T-helper 2 cell treated with Interferon-gamma antibody and Interleukin-4, amounts not matched to agents 5 μg/mL and 100 μg/mL, for 36 hours (primary cell): ENCODE results near the gene SREK1IP1.
A peak's percentile ranks its signal among the peaks of the same experiment; 100 is the strongest.

Source experiments
- DNase-seq: peaks from one replicate; pipeline ENCODE4 v3.0.0; 2021; ENCODE audit warnings: low spot score
- H3K27ac Mint-ChIP-seq: one replicate; pipeline ENCODE4 v1.8.0; 2021; ENCODE audit warnings: mild to moderate bottlenecking, mixed read lengths
- H3K27me3 Mint-ChIP-seq: one replicate; pipeline ENCODE4 v1.8.0; 2021; ENCODE audit warnings: low read depth, mixed read lengths
- H3K36me3 Mint-ChIP-seq: one replicate; pipeline ENCODE4 v1.8.0; 2021; ENCODE audit warnings: low read depth, mixed read lengths
- H3K4me1 Mint-ChIP-seq: one replicate; pipeline ENCODE4 v1.8.0; 2021; ENCODE audit warnings: low read depth, mixed read lengths
- H3K4me3 Mint-ChIP-seq: one replicate; pipeline ENCODE4 v1.8.0; 2022; ENCODE audit warnings: mild to moderate bottlenecking, moderate library complexity, mixed read lengths
- H3K9me3 Mint-ChIP-seq: one replicate; pipeline ENCODE4 v1.8.0; 2021; ENCODE audit warnings: mixed read lengths

Gene SREK1IP1

DNA sequence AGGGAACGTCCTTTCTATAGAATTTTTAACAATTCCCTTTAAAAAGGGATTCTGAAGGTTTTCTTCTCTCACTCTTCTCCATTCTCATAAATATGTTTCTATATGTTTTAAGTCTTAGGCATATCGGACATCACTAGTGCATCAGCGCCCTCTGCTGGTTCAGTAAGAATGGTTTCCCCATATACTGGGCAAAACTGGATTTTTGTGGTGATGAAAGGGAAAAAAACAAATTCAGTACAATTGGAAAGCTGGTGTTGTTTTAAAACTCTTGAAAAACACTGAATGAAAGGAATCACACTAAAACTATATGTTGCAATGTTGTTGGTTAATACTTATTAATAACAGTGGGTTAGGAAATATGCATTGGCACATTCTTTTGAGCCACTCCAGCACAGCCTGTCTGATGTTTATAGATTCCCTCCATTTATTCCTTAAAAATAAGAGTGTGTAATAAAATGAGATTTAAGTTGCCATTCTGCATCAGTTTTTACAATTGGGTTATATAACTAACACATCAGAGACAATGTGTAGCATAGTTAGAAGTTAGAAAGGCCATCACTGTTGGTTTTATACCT, 16.0 kb upstream of the SREK1IP1 start:
- peaks cover 8% of the 10 kb centered on the region for H3K36me3 Mint-ChIP-seq
- H3K9me3 Mint-ChIP-seq, result no peaks in the 10 kb centered on the region
- H3K27me3 Mint-ChIP-seq, result no peaks in the 10 kb centered on the region
- H3K4me1 Mint-ChIP-seq, result peaks cover 6% of the 10 kb centered on the region
- no peak overlapping the region for H3K27ac Mint-ChIP-seq
- H3K4me3 Mint-ChIP-seq, result no peak overlapping the region
- DNase-seq, result peak; percentile 49

DNA sequence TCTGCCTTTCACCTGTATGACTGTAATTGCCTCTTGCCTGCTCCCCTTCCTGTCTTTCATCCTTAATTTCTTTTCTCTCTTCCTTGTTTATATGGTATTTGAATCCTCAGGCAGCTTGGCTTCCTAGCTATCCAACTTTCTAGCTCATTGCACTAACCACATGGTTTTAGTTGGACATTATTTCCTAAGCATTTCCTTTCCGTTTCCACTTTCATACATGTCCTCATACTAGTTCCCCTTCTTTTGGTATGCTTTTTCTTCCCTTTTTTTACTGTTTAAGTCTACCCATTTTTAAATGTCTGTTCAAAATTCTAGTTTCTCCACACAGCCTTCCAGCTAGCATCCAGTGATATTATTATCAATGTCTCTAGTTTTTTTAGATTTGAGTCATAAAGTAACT, 6.8 kb upstream of the SREK1IP1 start:
- H3K9me3 Mint-ChIP-seq, result no peaks in the 10 kb centered on the region
- H3K36me3 Mint-ChIP-seq, result peaks cover 8% of the 10 kb centered on the region
- no peaks in the 10 kb centered on the region for H3K27me3 Mint-ChIP-seq
- peaks cover 16% of the 10 kb centered on the region for H3K4me1 Mint-ChIP-seq
- H3K27ac Mint-ChIP-seq, result no peak overlapping the region
- no peak overlapping the region for H3K4me3 Mint-ChIP-seq
- no peak for DNase-seq

DNA sequence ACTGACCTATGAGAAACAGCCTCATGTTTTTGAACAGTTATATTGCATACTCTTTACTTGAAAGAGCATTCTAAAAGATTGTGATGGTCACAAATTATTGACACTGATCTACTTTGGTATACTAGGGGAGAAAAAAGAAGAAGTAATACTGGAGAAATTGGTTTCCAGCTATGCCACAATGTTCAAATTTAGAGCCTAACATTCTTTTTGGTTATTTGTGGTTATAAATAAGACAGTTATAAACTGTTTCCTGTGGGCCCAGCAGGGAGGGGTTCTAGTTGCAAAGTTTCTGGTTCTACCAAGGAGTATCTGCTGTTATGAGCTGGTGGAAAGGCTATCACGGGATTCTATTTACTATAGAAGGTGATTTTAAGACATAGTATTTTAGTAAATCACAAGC, 5.0 kb upstream of the SREK1IP1 start:
- no peaks in the 10 kb centered on the region for H3K27me3 Mint-ChIP-seq
- DNase-seq, result no peak
- peaks cover 9% of the 10 kb centered on the region for H3K36me3 Mint-ChIP-seq
- H3K9me3 Mint-ChIP-seq, result no peaks in the 10 kb centered on the region
- H3K4me1 Mint-ChIP-seq, result peaks cover 24% of the 10 kb centered on the region
- H3K27ac Mint-ChIP-seq, result no peak overlapping the region
- H3K4me3 Mint-ChIP-seq, result no peak overlapping the region

DNA sequence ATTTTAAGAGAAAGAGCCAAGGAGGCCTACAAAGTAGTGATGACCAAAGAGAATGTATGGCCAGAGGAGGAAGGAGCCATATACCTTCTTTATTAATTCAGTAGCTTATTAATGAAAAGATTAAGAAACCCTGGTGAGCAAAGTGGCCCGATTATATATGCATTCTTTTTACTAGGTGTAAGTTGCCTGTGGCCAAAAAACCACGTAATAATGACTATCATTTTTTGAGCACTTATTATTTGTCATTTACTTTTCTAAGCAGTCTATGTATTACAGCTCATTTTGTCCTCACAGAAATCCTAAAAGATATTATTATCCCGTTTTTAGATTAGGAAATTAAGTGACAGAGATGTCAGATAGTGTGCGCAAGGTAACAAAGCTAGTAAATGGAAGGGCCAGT, 3.2 kb upstream of the SREK1IP1 start:
- peaks cover 9% of the 10 kb centered on the region for H3K36me3 Mint-ChIP-seq
- DNase-seq, result no peak
- H3K4me1 Mint-ChIP-seq, result peaks cover 30% of the 10 kb centered on the region
- no peaks in the 10 kb centered on the region for H3K9me3 Mint-ChIP-seq
- no peak overlapping the region for H3K27ac Mint-ChIP-seq
- no peak overlapping the region for H3K4me3 Mint-ChIP-seq
- no peaks in the 10 kb centered on the region for H3K27me3 Mint-ChIP-seq

DNA sequence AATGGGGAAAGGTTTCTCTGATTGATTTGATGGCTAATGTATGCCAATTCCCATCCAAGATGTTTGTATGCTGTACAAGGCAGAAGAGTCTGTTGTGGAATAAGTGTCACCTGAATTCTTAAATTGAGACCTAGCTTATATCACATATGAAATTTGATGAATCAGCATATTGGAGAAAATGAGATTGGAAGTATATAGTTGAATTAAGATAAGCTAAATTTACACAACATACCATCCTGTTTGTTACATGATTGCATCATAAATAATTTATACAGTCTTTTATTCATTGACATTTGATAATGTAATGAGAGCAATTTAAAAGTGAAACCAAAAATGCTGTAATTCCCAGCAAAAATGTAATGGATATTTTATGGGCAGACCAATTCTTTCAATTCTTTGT, 1.4 kb upstream of the SREK1IP1 start:
- Mint-ChIP-seq H3K4me3 (peak overlapping the region; percentile 99), H3K36me3 (peaks cover 6% of the 10 kb centered on the region)

DNA sequence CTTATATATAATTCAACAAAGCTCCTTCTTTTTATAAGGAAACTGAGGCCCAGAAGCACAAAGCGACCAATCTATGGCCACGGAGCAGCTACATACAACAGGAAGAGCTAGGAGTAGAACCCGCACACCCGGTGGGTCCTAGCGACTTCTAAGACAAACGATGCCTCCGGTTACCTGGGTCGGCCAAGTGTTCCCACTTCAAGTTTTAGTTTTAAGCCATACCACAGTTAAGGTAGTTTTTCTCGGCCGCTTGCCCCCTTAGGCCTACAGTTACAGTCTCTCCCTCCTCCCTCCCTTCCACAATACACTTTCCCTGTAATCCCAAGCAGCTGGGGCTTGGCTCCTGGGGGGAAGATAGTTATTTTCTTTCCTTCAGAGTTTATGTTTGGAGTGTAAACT, 533 bp downstream of the SREK1IP1 start:
- Mint-ChIP-seq H3K9me3 (no peaks in the 10 kb centered on the region), H3K4me3 (peak overlapping the region; percentile 99), H3K4me1 (peaks cover 34% of the 10 kb centered on the region), H3K36me3 (peaks cover 12% of the 10 kb centered on the region), H3K27me3 (no peaks in the 10 kb centered on the region), H3K27ac (peak overlapping the region; percentile 97)
- DNase-seq, result peak; percentile 9

More for the DNA sequence above, 1.4 kb upstream of the SREK1IP1 start:
- H3K4me1 Mint-ChIP-seq, result peaks cover 37% of the 10 kb centered on the region
- no peaks in the 10 kb centered on the region for H3K27me3 Mint-ChIP-seq
- H3K27ac Mint-ChIP-seq, result no peak overlapping the region
- no peaks in the 10 kb centered on the region for H3K9me3 Mint-ChIP-seq
- DNase-seq, result no peak

DNA sequence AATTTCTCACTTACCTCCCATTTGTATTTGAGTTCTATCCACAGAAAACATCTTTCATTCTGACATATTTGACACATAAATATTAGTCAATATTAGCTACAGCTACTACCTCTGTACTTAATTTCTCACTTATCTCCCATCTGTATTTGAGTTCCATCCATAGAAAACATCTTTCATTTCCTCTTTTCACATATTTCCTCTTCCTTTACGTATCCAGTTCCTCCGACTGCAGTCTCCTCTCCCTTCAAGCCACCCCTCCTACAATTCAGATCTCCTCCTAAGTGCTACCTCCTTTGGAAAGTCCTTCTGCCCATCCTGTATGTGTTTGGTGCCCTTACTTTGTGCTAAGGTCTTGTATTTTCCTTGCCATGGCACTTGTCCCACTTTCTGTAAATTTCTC, 1.6 kb downstream of the SREK1IP1 start:
- peaks cover 33% of the 10 kb centered on the region for H3K4me1 Mint-ChIP-seq
- H3K27me3 Mint-ChIP-seq, result no peaks in the 10 kb centered on the region
- H3K9me3 Mint-ChIP-seq, result no peaks in the 10 kb centered on the region
- peak overlapping the region; percentile 13 for H3K27ac Mint-ChIP-seq
- peak overlapping the region; percentile 99 for H3K4me3 Mint-ChIP-seq
- no peak for DNase-seq
- peaks cover 12% of the 10 kb centered on the region for H3K36me3 Mint-ChIP-seq

DNA sequence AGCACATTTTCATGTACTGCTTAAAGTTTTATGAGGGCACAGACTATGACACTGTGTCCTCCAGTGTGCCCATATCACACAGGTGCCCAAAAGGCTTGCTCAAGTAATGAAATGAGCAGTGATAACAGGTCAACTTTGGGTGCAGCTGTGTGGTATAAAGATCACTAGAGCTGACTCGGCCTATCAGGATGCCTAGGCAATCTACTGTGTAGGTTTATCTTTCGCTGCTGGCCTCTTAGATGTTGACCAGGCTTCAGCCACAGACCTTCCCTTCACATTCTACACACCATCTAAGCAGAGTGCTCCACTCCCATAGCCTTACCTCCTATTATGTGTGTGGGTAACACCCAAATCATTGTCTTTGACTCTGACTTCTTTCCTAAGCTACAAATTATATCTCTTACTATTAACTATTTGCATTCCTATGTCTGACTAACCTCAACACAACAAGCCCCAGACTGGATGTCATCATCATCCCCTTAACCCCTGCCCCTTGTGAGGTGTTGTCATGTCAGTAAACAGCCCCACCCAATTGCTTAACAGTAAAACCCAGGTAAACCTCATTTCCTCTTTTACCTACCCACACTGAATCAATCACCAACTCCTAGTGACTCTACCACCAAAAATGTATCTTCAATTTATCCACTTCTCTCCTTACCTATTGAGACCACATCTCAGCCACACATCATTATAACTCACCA, 2.5 kb downstream of the SREK1IP1 start:
- no peaks in the 10 kb centered on the region for H3K9me3 Mint-ChIP-seq
- H3K27me3 Mint-ChIP-seq, result no peaks in the 10 kb centered on the region
- H3K4me1 Mint-ChIP-seq, result peaks cover 32% of the 10 kb centered on the region
- no peak for DNase-seq
- H3K4me3 Mint-ChIP-seq, result peak overlapping the region; percentile 21
- H3K36me3 Mint-ChIP-seq, result peaks cover 13% of the 10 kb centered on the region
- peak overlapping the region; percentile 55 for H3K27ac Mint-ChIP-seq

DNA sequence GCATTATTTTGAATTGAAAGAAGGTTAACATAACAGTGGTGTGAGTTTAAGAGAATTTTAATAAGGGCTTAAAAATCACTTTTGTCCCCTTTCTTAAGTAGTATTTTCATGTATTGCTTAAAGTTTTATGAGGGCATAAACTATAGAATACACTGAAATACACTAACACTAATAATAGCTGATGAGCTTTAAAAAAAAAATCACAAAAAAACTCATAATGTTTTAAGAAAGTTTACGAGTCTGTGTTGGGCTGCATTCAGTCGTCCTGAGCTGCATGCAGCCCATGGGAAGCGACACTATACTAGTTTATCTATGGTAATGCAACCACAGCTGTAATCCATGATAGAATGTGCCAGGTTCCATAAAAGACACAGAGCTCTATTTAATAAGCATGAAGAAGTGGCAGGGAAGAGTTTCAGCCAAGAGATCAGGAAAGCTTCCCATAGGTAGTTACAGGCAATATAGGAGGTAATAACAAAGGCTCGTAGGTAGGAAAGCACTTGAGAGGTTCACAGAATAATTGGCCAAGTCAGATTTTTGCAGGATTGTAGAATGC, 4.5 kb downstream of the SREK1IP1 start:
- no peaks in the 10 kb centered on the region for H3K27me3 Mint-ChIP-seq
- DNase-seq, result no peak

DNA sequence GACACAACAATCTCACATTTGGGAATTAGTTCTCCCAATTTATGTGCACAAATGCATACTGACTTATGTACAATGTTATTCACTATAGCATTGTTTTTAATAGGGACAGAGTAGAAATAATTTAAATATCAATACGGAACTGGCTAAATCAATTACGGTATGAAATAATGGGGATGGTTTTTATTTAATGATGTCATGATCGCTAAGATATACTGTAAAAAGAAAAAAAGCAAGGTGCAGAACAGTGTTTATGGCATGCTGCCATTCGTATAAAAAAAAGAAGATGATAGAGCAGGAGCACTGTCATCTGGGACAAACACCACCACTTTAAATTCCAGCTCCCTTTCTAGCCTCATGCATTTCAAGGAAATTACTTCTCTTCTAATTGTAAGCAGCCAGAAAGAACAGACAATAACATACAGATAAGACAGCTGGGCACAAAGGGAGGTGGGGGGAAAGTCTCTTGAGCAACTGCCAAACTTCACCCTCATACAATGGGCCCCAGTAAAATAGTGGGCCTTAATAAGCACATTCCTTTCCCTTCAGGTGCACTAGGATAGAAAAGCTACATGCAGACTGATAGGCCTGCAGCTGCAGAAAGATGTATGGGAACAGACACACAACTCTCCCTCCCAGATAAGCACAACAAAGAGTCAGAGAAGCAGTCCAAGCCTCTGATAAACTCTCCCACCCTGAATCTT, 8.4 kb downstream of the SREK1IP1 start:
- Mint-ChIP-seq H3K9me3 (no peaks in the 10 kb centered on the region), H3K4me1 (peaks cover 9% of the 10 kb centered on the region), H3K36me3 (peaks cover 7% of the 10 kb centered on the region), H3K27ac (no peak overlapping the region), H3K4me3 (no peak overlapping the region), H3K27me3 (no peaks in the 10 kb centered on the region)
- DNase-seq, result no peak

More for the DNA sequence above, 4.5 kb downstream of the SREK1IP1 start:
- Mint-ChIP-seq H3K36me3 (peaks cover 13% of the 10 kb centered on the region), H3K4me1 (peaks cover 24% of the 10 kb centered on the region), H3K4me3 (no peak overlapping the region), H3K27ac (no peak overlapping the region), H3K9me3 (no peaks in the 10 kb centered on the region)

DNA sequence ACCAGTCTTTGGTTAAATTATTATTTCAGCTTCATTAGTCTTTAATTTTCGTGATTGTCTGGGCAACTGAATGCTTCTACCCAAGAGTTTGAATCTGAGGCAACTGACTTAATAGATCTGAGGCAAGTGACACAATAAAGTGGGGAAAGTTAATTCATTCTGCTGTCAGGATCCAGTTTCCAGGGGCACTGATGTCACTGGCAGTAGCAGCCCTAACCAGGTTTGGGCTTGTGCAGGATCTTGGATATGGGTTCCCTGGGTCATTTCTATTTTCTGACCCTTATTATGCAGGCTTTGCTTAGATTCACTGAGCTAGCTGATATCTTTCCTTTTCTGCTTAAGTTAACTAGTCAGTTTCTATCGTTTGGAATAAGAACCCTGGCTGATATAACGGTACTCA, 9.6 kb downstream of the SREK1IP1 start:
- Mint-ChIP-seq H3K27ac (no peak overlapping the region), H3K4me3 (no peak overlapping the region), H3K36me3 (peaks cover 1% of the 10 kb centered on the region), H3K4me1 (peaks cover 5% of the 10 kb centered on the region), H3K9me3 (no peaks in the 10 kb centered on the region), H3K27me3 (no peaks in the 10 kb centered on the region)
- DNase-seq, result no peak

DNA sequence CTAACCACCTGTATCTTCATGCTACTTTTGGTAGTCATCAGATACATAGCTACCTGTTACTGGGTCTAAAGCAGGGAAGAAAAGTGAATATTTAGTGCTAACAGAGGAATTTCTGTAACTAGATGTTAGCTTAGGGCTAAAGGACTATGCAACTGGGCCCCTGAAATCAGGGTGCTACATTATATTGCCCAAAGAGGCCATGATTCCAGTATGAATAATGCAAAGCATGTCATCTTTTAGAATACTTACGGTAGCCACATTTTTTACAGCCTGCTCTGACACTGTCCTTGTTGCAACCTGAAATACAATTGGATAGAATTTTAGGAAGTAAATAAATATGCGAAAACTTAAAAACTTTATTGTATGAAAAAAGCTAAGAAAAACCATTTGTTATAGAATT, 14.4 kb downstream of the SREK1IP1 start:
- no peaks in the 10 kb centered on the region for H3K9me3 Mint-ChIP-seq
- no peak overlapping the region for H3K4me3 Mint-ChIP-seq
- H3K36me3 Mint-ChIP-seq, result peaks cover 2% of the 10 kb centered on the region
- H3K27me3 Mint-ChIP-seq, result no peaks in the 10 kb centered on the region
- peaks cover 2% of the 10 kb centered on the region for H3K4me1 Mint-ChIP-seq
- H3K27ac Mint-ChIP-seq, result no peak overlapping the region
- no peak for DNase-seq

DNA sequence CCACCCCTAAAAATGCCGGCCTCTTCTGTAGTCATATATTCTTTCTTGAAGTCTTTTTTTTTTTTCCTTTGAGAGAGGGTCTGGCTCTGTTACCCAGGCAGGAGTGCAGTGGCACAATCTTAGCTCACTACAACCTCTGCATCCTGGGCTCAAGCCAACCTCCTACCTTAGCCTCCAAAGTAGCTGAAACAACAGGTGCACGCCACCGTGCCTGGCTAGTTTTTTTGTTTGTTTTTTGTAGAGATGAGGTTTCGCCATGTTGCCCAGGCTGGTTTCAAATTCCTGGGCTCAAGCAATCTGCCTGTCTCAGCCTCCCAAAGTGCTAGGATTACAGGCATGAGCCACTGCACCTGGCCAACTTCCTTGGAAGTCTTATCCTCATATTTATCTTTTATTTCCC, 19.1 kb downstream of the SREK1IP1 start:
- Mint-ChIP-seq H3K9me3 (no peaks in the 10 kb centered on the region), H3K4me3 (no peak overlapping the region), H3K4me1 (peaks cover 2% of the 10 kb centered on the region), H3K36me3 (peaks cover 2% of the 10 kb centered on the region), H3K27me3 (no peaks in the 10 kb centered on the region), H3K27ac (no peak overlapping the region)
- DNase-seq, result no peak

DNA sequence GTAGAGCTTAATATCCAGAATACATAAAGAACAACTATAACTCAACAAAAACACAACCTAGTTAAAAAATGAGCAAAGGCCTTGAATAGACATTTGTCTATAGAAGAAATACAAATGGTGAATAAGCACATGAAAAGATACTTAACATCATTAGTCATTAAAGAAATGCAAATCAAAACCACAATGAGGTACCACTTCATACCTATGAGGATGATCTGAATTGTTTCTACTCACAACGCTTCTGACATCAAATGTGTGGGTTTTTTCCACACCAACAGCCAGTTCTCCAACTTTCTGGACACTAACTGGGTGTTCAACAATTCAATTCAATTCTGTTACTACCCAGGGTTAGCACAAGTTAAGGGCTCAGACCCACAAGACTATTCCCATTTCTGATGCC, 22.0 kb downstream of the SREK1IP1 start:
- Mint-ChIP-seq H3K27me3 (no peaks in the 10 kb centered on the region), H3K4me3 (no peak overlapping the region), H3K27ac (no peak overlapping the region), H3K9me3 (no peaks in the 10 kb centered on the region), H3K4me1 (peaks cover 2% of the 10 kb centered on the region), H3K36me3 (no peaks in the 10 kb centered on the region)
- no peak for DNase-seq
